GM12878 (cell line): Measurements from ENCODE around the gene ARCN1. TPM values are rescaled to one million over a fixed set of nuclear protein-coding genes. Genes with fewer than 3 reads are reported as not detected.

Experiments used
- ATAC-seq: fragments of 200-7000 bp; cut with Tn5 transposase; 3 replicates; pipeline ENCODE4 v1.9.1; 2020; ENCODE audit warnings: mild to moderate bottlenecking, moderate library complexity
- BruUV-seq: library from RNA; stranded (reverse); fragments of 400-500 nt; replicated peaks from 2 replicates; lab custom pipeline; 2021; lab: Mats Ljungman, UMichigan
- CTCF ChIA-PET: fragments of 300-600 bp; sonication (Branson Sonifier 250); formaldehyde crosslinking; extraction: SDS; loops from one replicate; lab custom pipeline; 2021; ENCODE audit warnings: inconsistent platforms; lab: Yijun Ruan, JAX
- POLR2A ChIA-PET: fragments of 350-600 bp; formaldehyde crosslinking; extraction: SDS; loops from one replicate; lab custom pipeline; 2021; ENCODE audit warnings: inconsistent platforms; lab: Charles Lee
- RAD21 ChIA-PET: fragments of 300-600 bp; sonication (Branson Sonifier 250); formaldehyde crosslinking; loops from one replicate; lab custom pipeline; 2023; ENCODE audit warnings: antibody characterized with exemption; ENCODE audit not compliant: unreplicated experiment; lab: Charles Lee
- SMC1A ChIA-PET: fragments of 300-600 bp; sonication (Branson Sonifier 250); formaldehyde crosslinking; loops from one replicate; lab custom pipeline; 2023; ENCODE audit not compliant: unreplicated experiment, uncharacterized antibody; lab: Charles Lee
- DNase-seq: peaks from one replicate; pipeline ENCODE4 v3.0.0-alpha.2; 2011; ENCODE audit warnings: low read depth, low spot score
- FAIRE-seq: peaks from 3 replicates; lab custom pipeline; 2011; peaks lifted over from hg19 to GRCh38; lab: Jason Lieb, UNC
- H2AFZ ChIP-seq: 2 replicates; pipeline ENCODE4 v1.6.0; 2011; ENCODE audit warnings: low read depth, low read length, control low read depth; ENCODE audit not compliant: control insufficient read depth
- H3K27ac ChIP-seq: 2 replicates; pipeline ENCODE4 v1.5.1; 2011; ENCODE audit warnings: control low read depth; ENCODE audit not compliant: control insufficient read depth, insufficient read depth
- H3K27me3 ChIP-seq, 2 experiments: replicated peaks in 1 of 2; 2 replicates each; pipeline versions ENCODE4 v1.6.0 to v1.6.1; 2011; ENCODE audit warnings: low read length in 1 of 2; ENCODE audit not compliant: control insufficient read depth in 2 of 2, insufficient read depth in 2 of 2
- H3K36me3 ChIP-seq, 2 experiments: 2 replicates each; pipeline ENCODE4 v1.5.1; 2011; ENCODE audit warnings: low read length in 1 of 2; ENCODE audit not compliant: control insufficient read depth in 2 of 2, insufficient read depth in 2 of 2
- H3K4me1 ChIP-seq: 2 replicates; pipeline ENCODE4 v1.6.1; 2011; ENCODE audit warnings: mild to moderate bottlenecking, low read length, moderate library complexity, mixed read lengths; ENCODE audit not compliant: control insufficient read depth, insufficient read depth
- H3K4me2 ChIP-seq: 2 replicates; pipeline ENCODE4 v1.6.0; 2011; ENCODE audit warnings: control low read depth; ENCODE audit not compliant: control insufficient read depth, insufficient read depth
- H3K4me3 ChIP-seq: fragments of 200-600 bp; sonication (generic); 2 replicates; pipeline ENCODE4 v1.5.1; 2016
- H3K79me2 ChIP-seq: 2 replicates; pipeline ENCODE4 v1.6.0; 2011; ENCODE audit warnings: low read length; ENCODE audit not compliant: control insufficient read depth, insufficient read depth
- H3K9ac ChIP-seq: 2 replicates; pipeline ENCODE4 v1.8.0; 2011; ENCODE audit warnings: low read length, control low read depth, mixed read lengths; ENCODE audit not compliant: control insufficient read depth, insufficient read depth
- H3K9me3 ChIP-seq: replicated peaks from 3 replicates; pipeline ENCODE4 v1.5.1; 2011; ENCODE audit warnings: mild to moderate bottlenecking, low read length; ENCODE audit not compliant: control insufficient read depth, insufficient read depth
- H4K20me1 ChIP-seq: 2 replicates; pipeline ENCODE4 v1.6.0; 2011; ENCODE audit not compliant: control insufficient read depth, insufficient read depth
- CBFB ChIP-seq: IDR thresholded peaks from 2 replicates; pipeline ENCODE4 v1.6.1; 2016; ENCODE audit warnings: antibody characterized with exemption, low read depth
- HDGF ChIP-seq: fragments of 450-650 bp; IDR thresholded peaks from 2 replicates; pipeline ENCODE4 v1.6.1; 2016; ENCODE audit warnings: antibody characterized with exemption
- NFIC ChIP-seq: IDR thresholded peaks from 2 replicates; pipeline ENCODE4 v1.6.1; 2012; ENCODE audit warnings: low read depth, mild to moderate bottlenecking, inconsistent platforms, low read length, moderate library complexity
- SMAD5 ChIP-seq: IDR thresholded peaks from 2 replicates; pipeline ENCODE4 v1.6.1; 2016; ENCODE audit warnings: antibody characterized with exemption, low read depth
- WGBS: methylation state at CpG from one replicate; pipeline ENCODE4 v1.1.6; 2016; ENCODE audit warnings: low lambda C conversion rate; ENCODE audit not compliant: insufficient replicate concordance, insufficient coverage; ENCODE audit errors: missing lambda C conversion rate; 5-methylcytosine and 5-hydroxymethylcytosine counted together
- in situ Hi-C: fragments of 300-500 bp; cut with MboI; formaldehyde crosslinking; loops from 9 replicates; pipeline ENCODE4 v1.14.3; 2018; ENCODE audit warnings: mixed read lengths
- intact Hi-C: fragments of 100-400 bp; cut with micrococcal nuclease; formaldehyde crosslinking; loops from one replicate; pipeline ENCODE4 v1.14.2; 2022; ENCODE audit not compliant: unreplicated experiment
- polyA plus RNA-seq, 11 experiments: library from polyadenylated mRNA; depleted of rRNA in 4 of 11; unstranded in 6 of 11; stranded (reverse) in 5 of 11; fragments of >200 nt; fragmentation: Nextera tagmentation in 4 of 11; fragmentation: Illumina TruSeq in 1 of 11; extraction: Ambion mirVana in 4 of 11; extraction: Trizol in 1 of 11; gene quantifications; 1 replicate in 1 of 11; 2 replicates in 10 of 11; pipeline versions ENCODE4 v1.2.1 to v1.2.3, GENCODE V29; 2011 to 2016; ENCODE audit warnings: inconsistent platforms in 2 of 11, missing spikeins in 2 of 11, low read depth in 1 of 11
- total RNA-seq, 4 experiments: library from RNA; depleted of rRNA in 3 of 4; stranded (reverse); fragments of >200 nt in 3 of 4; fragmentation: Illumina TruSeq in 1 of 4; extraction: Trizol in 1 of 4; gene quantifications; 2 replicates each; pipeline versions ENCODE4 v1.2.1 to v1.2.3, GENCODE V29; 2013 to 2021
- TF ChIP-seq, protein P1 (sequence below), 3 experiments: IDR thresholded peaks in 2 of 3; conservative IDR thresholded peaks in 1 of 3; 2 replicates each; pipeline ENCODE4 v1.5.1; 2011; ENCODE audit warnings: low read depth in 3 of 3, low read length in 3 of 3, mild to moderate bottlenecking in 3 of 3, control low read depth in 2 of 3, moderate library complexity in 2 of 3, inconsistent platforms in 1 of 3, mixed read lengths in 1 of 3; ENCODE audit not compliant: control insufficient read depth in 2 of 3, insufficient read depth in 1 of 3; ENCODE audit errors: extremely low read depth in 1 of 3

Gene ARCN1
- total and polyA plus RNA-seq, 10 of the 15 experiments (the other 5 are each of a cell fraction or from before 2014, with no cell fraction given), result 33.3 to 172 (median 106) TPM

DNA sequence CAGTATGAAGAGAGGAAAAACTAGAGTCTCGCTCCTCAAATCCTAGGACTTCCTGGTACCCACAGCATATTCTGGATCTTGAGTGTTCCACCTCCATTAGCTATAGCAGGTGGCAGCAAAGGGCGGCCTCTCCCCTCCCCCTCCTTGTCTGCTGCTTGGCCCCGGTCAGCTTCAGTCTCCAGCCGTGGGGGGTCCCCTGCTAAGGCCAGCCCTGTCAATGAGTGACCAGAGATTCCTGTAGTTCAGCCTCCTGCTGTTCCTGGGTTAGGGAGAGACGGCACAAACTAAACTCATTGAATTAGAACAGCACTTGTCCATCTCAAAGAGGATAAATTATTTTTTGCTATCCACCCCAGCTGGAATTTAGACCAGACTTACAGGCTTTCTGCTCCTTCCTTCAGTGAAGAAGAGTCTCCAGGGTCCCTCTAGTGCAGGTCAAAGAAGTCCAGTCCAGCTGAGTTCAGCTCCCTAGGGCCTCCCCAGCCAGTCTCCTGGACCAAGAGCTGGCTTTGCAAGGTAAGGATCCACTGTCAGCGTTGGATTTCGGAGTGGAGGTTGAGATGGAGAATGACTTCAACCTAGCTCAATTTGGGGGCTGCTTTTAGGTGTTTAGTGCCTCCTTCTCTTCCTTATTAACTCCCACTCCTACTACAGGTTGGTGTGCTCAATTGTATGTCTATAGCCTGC lies 34.1 kb downstream of the ARCN1 start:
- peaks cover 8% of the 10 kb centered on the region for H3K4me1 ChIP-seq
- H3K9me3 ChIP-seq, result no peaks in the 10 kb centered on the region
- peaks cover 18 to 31% of the 10 kb centered on the region in 2 experiments; a peak in 3 of 4 replicates for H3K27me3 ChIP-seq
- POLR2A ChIA-PET, result no interaction called here
- RAD21 ChIA-PET, result no interaction called here
- intact Hi-C loops, result no loop called here
- H3K9ac ChIP-seq, result no peak overlapping the region
- no peaks in the 10 kb centered on the region for H3K79me2 ChIP-seq
- H3K4me2 ChIP-seq, result no peak overlapping the region
- CTCF ChIA-PET, result interaction anchor here (0.6 to 3.2 kb wide), 4 partner anchors 11 to 562 kb away, joined by 3 to 10 read pairs (median 4); no protein-coding TSS in a partner anchor
- DNase-seq, result no peak
- no peak overlapping the region for H3K27ac ChIP-seq
- SMC1A ChIA-PET, result interaction anchor here (1.0 to 1.6 kb wide), 2 partner anchors 11 to 14 kb away, joined by 3 to 5 read pairs; no protein-coding TSS in a partner anchor
- no peak overlapping the region for H3K4me3 ChIP-seq
- BruUV-seq, result no TSS peak
- no peak for ATAC-seq
- no peak for TF ChIP-seq CBFB
- TF ChIP-seq SMAD5, result no peak
- TF ChIP-seq, protein P1, sequence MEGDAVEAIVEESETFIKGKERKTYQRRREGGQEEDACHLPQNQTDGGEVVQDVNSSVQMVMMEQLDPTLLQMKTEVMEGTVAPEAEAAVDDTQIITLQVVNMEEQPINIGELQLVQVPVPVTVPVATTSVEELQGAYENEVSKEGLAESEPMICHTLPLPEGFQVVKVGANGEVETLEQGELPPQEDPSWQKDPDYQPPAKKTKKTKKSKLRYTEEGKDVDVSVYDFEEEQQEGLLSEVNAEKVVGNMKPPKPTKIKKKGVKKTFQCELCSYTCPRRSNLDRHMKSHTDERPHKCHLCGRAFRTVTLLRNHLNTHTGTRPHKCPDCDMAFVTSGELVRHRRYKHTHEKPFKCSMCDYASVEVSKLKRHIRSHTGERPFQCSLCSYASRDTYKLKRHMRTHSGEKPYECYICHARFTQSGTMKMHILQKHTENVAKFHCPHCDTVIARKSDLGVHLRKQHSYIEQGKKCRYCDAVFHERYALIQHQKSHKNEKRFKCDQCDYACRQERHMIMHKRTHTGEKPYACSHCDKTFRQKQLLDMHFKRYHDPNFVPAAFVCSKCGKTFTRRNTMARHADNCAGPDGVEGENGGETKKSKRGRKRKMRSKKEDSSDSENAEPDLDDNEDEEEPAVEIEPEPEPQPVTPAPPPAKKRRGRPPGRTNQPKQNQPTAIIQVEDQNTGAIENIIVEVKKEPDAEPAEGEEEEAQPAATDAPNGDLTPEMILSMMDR (IDR thresholded peaks at IDR 0.05 in 2 of 3, conservative IDR thresholded peaks at IDR 0.05 in 1 of 3; ENCODE audit: control insufficient read depth in 2 of 3, extremely low read depth in 1 of 3, insufficient read depth in 1 of 3, low read depth in 3 of 3, low read length in 3 of 3), result no peak
- no peak for TF ChIP-seq NFIC
- no peak for TF ChIP-seq HDGF
- TF ChIP-seq, all 136 proteins: peak for 0
- in situ Hi-C loops, result no loop called here
- WGBS, result 61% methylated on average over 7 of the region's 7 CpGs
- Histone ChIP-seq H4K20me1 (peaks cover 3% of the 10 kb centered on the region; the same call in 1 of the 2 replicates), H2AFZ (no peak overlapping the region), H3K36me3 (peaks cover 6 to 13% of the 10 kb centered on the region in 2 experiments; a peak in 3 of 4 replicates)
- FAIRE-seq, result no peak
